ENCODE measurements around the gene SEMA7A. TPM values are rescaled to one million over a fixed set of nuclear protein-coding genes. Genes with fewer than 3 reads are reported as not detected.
"Not testable (repeated sequence)": the region's sequence is repeated elsewhere in the genome, so short reads cannot be mapped to it uniquely, and the experiment has no call there.

The SEMA7A gene
- total RNA-seq, 1 donor from 2014 or later: 102 TPM

DNA sequence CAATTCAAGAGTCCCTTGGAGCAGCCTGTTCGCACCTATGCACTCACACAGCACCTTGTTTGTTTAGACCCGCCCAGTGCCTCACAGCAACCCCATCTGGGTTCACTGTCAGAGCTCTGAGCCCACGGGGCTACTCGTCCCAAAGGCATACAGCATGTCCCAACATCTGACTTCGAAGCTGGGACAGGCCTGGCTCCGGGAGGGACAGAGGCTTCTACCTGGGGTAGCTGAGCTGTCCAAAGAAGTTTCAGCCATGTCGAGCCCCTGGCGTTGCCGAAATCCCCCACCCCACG, 37.7 kb downstream of the SEMA7A start:
- no peaks in the 10 kb centered on the region for H3K27me3 Mint-ChIP-seq (ENCODE audit: insufficient read depth)
- H3K36me3 Mint-ChIP-seq (ENCODE audit: low read depth): peaks cover 11% of the 10 kb centered on the region
- DNase-seq (ENCODE audit: low spot score): no peak
- intact Hi-C loops (cut with micrococcal nuclease): loop anchor here (1.0 kb wide), 1 partner anchor 11 kb away; no protein-coding TSS in a partner anchor
- no peak overlapping the region for H3K4me3 Mint-ChIP-seq
- peak overlapping the region; percentile 99 for H3K27ac Mint-ChIP-seq
- H3K9me3 Mint-ChIP-seq: no peaks in the 10 kb centered on the region
- H3K4me1 Mint-ChIP-seq (ENCODE audit: low read depth): peaks cover 98% of the 10 kb centered on the region

DNA sequence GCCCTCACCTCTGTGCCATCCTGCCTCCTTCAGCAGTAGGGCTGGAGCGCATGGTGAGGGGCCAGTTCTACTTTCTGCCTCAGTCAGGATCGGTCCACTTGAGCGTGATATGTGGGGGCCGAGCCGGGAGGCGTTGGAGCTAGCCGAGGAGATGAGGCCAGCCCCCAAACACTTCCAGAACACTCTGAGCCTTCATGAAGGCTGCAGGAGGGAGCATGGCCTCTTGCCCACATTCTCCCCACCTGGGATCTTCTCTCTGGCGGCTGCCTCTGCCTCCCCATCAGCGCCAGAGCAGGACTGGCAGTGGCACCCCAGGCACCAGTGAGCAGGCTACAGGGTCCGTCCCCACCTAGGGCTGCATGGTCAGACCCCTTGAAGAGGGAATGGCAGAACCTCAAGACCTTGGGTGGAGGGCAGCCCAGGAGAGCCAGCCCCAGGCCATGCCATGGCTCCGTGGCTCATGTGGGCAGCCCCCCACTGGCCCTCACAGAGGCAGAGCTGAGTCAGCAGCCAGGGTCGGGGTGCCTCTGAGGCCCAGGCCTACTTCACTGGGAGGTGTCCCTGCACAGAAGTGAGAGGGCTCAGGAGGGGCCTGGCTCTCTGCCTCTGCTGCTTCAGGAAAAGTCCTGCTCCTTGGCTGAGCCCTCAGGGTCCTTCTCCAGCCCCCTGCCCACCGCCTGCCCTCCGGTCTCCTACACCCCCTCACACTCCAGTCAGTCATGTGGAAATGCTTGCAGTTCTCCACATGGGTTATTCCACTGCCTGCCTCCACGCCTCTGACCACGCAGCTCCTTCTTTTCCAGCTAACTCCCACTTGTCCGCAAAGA, 38.2 kb downstream of the SEMA7A start:
- H3K36me3 Mint-ChIP-seq (ENCODE audit: low read depth): peaks cover 12% of the 10 kb centered on the region
- H3K27me3 Mint-ChIP-seq (ENCODE audit: insufficient read depth): no peaks in the 10 kb centered on the region
- no peak for DNase-seq (ENCODE audit: low spot score)
- H3K9me3 Mint-ChIP-seq: no peaks in the 10 kb centered on the region
- intact Hi-C loops (cut with micrococcal nuclease): loop anchor here (1.0 kb wide), 1 partner anchor 10 kb away; no protein-coding TSS in a partner anchor
- H3K4me1 Mint-ChIP-seq (ENCODE audit: low read depth): peaks cover 98% of the 10 kb centered on the region
- H3K4me3 Mint-ChIP-seq: no peak overlapping the region
- H3K27ac Mint-ChIP-seq: peak overlapping the region; percentile 99

GRCh38 chr15:74394090-74394846, 39.5 kb downstream of the SEMA7A start:
- H3K4me1 Mint-ChIP-seq (ENCODE audit: low read depth): peaks cover 94% of the 10 kb centered on the region
- H3K27ac Mint-ChIP-seq: peak overlapping the region; percentile 92
- no peak overlapping the region for H3K4me3 Mint-ChIP-seq
- H3K36me3 Mint-ChIP-seq (ENCODE audit: low read depth): peaks cover 13% of the 10 kb centered on the region
- intact Hi-C loops (cut with micrococcal nuclease): no loop called here
- no peaks in the 10 kb centered on the region for H3K9me3 Mint-ChIP-seq
- H3K27me3 Mint-ChIP-seq (ENCODE audit: insufficient read depth): no peaks in the 10 kb centered on the region
- no peak for DNase-seq (ENCODE audit: low spot score)

- Mint-ChIP-seq H3K27ac (peak overlapping the region; percentile 92), H3K4me3 (no peak overlapping the region), H3K9me3 (no peaks in the 10 kb centered on the region), H3K27me3 (ENCODE audit: insufficient read depth) (no peaks in the 10 kb centered on the region), H3K36me3 (ENCODE audit: low read depth) (peaks cover 13% of the 10 kb centered on the region), H3K4me1 (ENCODE audit: low read depth) (peaks cover 92% of the 10 kb centered on the region)
- no peak for DNase-seq (ENCODE audit: low spot score)
- intact Hi-C loops (cut with micrococcal nuclease): no loop called here
Observed at GRCh38 chr15:74393423-74393822, 40.3 kb downstream of the SEMA7A start.

DNA sequence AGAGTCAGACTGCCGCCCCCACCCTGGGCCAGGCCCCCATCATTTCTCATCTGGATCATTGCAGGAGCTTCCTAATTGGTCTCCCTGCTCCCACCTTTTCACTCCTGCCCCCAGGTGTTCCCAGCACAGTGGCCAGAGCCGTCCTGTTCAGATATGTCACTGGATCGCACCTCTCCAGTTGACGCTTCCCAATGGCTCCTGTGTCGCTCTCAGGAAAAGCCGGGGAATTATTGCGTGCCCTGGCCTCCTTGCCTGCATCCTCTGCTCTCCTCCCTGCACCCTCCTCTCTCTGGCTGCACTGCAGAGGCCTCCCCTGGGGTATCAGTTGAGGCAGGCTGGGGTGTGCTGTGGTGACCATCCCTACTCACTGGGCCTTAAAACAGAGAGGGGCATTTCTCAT, 40.9 kb downstream of the SEMA7A start:
- intact Hi-C loops (cut with micrococcal nuclease): no loop called here
- Mint-ChIP-seq H3K27me3 (ENCODE audit: insufficient read depth) (no peaks in the 10 kb centered on the region), H3K4me1 (ENCODE audit: low read depth) (peaks cover 87% of the 10 kb centered on the region), H3K36me3 (ENCODE audit: low read depth) (peaks cover 11% of the 10 kb centered on the region), H3K4me3 (no peak overlapping the region), H3K27ac (peak overlapping the region; percentile 92), H3K9me3 (no peaks in the 10 kb centered on the region)
- DNase-seq (ENCODE audit: low spot score): no peak

DNA sequence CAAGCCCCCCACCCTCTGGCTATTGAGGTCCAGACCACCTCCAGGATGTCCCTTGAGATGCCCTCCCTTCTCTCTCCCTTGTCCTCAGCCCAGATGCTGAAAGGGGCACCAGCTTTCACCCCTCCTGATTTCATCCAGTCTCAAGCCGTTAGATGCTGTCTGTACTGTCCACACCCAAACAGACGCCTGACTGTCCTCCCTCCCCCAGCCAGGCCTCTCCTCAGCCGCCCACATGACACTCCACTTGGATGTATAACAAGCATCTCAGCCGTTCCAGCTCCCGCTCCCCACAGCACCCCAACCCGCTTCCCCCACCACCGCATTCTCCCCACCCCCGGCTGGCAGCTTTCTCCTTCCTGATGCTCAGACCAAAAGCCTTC, 41.3 kb downstream of the SEMA7A start:
- H3K9me3 Mint-ChIP-seq: no peaks in the 10 kb centered on the region
- H3K4me1 Mint-ChIP-seq (ENCODE audit: low read depth): peaks cover 82% of the 10 kb centered on the region
- peak overlapping the region; percentile 37 for H3K4me3 Mint-ChIP-seq
- no peak for DNase-seq (ENCODE audit: low spot score)
- no peaks in the 10 kb centered on the region for H3K27me3 Mint-ChIP-seq (ENCODE audit: insufficient read depth)
- H3K36me3 Mint-ChIP-seq (ENCODE audit: low read depth): peaks cover 11% of the 10 kb centered on the region
- intact Hi-C loops (cut with micrococcal nuclease): no loop called here
- H3K27ac Mint-ChIP-seq: peak overlapping the region; percentile 92

DNA sequence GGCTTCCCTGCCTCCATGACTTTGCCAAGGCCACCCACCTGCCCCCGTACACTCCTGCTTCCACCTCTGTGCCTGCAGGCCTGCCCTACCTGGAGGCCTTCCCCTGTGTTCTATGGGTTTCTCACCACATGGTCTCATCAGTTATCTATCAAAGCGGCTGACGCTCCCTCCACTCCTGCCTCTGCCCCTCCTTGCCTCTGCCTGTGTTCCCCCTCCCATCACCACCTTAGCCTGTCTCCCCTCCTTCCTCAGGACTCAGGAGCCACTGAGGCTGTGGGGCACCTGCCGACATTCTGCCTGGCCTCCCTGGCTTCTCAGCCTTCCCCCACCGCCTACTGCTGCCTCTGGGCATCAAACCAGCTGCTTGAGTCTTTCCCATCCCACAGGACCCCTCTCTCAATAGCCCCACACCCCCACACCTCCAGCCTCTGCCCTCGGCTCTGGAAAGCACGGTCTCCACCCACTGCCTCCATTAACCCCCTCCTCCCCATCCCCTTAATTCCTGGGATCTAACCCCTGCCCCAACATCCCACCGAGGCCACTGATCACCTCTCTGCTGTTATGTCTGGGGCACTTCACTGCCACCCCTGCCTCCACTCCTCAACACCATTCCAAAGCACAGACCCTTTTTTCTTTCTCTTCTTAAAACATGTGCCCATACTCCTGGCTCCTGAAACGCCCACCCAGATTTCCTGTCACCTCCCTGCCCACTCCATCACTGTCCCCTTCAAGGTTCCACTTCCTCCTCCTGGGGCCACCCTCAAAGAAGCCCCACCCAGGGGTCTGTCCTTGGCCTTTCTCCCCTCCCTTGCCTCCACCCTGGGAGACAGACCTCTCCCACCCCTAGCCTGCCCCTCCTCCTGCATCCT, 41.9 kb downstream of the SEMA7A start:
- Mint-ChIP-seq H3K4me1 (ENCODE audit: low read depth) (peaks cover 76% of the 10 kb centered on the region), H3K27ac (peak overlapping the region; percentile 92), H3K9me3 (no peaks in the 10 kb centered on the region), H3K27me3 (ENCODE audit: insufficient read depth) (no peaks in the 10 kb centered on the region), H3K4me3 (peak overlapping the region; percentile 64), H3K36me3 (ENCODE audit: low read depth) (peaks cover 11% of the 10 kb centered on the region)
- intact Hi-C loops (cut with micrococcal nuclease): no loop called here
- DNase-seq (ENCODE audit: low spot score): no peak

GRCh38 chr15:74390647-74391288, 43.0 kb downstream of the SEMA7A start:
- Mint-ChIP-seq H3K36me3 (ENCODE audit: low read depth) (peaks cover 9% of the 10 kb centered on the region), H3K27ac (peak overlapping the region; percentile 79), H3K27me3 (ENCODE audit: insufficient read depth) (no peaks in the 10 kb centered on the region), H3K4me1 (ENCODE audit: low read depth) (peaks cover 70% of the 10 kb centered on the region), H3K9me3 (no peaks in the 10 kb centered on the region), H3K4me3 (peak overlapping the region; percentile 46)
- intact Hi-C loops (cut with micrococcal nuclease): no loop called here
- no peak for DNase-seq (ENCODE audit: low spot score)

GRCh38 chr15:74390049-74390646, 43.6 kb downstream of the SEMA7A start:
- H3K9me3 Mint-ChIP-seq; DNase-seq (ENCODE audit: low spot score); intact Hi-C loops (cut with micrococcal nuclease); H3K27me3 Mint-ChIP-seq (ENCODE audit: insufficient read depth); H3K36me3 Mint-ChIP-seq (ENCODE audit: low read depth): not testable (repeated sequence)
- peak overlapping the region; percentile 79 for H3K27ac Mint-ChIP-seq
- H3K4me3 Mint-ChIP-seq: peak overlapping the region; percentile 46
- peaks cover 68% of the 10 kb centered on the region for H3K4me1 Mint-ChIP-seq (ENCODE audit: low read depth)

DNA sequence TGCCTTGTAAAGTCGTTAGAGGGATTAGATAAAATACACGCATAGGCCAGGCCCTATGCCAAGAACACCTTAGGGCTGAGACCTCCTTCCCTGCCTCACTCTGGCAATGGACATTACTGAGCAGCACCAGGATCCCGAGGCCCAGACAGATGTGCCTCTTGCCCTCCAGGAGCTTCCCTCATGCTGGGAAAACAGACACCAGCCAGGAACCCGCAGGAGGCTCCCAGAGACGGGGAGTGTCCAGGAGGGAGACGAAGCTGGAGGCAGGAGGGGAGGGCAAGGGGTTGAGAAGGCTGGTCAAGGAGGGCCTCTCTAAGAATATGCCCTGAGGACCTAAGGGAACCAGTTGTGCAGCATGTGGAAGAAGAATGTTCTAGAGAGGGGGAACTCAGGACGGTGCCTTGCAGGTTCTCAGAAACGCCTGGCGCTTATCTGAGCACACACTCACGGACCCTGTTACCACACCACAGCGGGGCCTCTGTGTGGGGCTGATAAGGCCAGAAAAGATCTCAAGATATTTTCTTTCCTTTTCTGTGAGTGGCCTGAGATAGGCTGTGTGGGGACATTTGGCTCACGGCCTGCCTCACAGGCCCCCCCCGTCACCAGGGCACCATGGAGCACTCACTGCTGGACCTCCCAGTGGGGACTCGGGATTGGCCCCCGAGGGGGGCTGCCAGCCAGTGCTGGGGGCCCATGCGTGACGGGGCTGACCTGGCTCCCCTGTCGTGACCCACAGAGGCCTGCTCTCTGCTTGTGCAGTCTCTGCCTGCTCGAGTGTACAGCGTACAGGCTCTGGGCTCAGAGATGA, 44.3 kb downstream of the SEMA7A start:
- DNase-seq (ENCODE audit: low spot score): no peak
- intact Hi-C loops (cut with micrococcal nuclease): no loop called here
- Mint-ChIP-seq H3K27ac (peak overlapping the region; percentile 55), H3K36me3 (ENCODE audit: low read depth) (peaks cover 7% of the 10 kb centered on the region), H3K9me3 (no peaks in the 10 kb centered on the region), H3K27me3 (ENCODE audit: insufficient read depth) (no peaks in the 10 kb centered on the region), H3K4me3 (no peak overlapping the region), H3K4me1 (ENCODE audit: low read depth) (peaks cover 68% of the 10 kb centered on the region)

DNA sequence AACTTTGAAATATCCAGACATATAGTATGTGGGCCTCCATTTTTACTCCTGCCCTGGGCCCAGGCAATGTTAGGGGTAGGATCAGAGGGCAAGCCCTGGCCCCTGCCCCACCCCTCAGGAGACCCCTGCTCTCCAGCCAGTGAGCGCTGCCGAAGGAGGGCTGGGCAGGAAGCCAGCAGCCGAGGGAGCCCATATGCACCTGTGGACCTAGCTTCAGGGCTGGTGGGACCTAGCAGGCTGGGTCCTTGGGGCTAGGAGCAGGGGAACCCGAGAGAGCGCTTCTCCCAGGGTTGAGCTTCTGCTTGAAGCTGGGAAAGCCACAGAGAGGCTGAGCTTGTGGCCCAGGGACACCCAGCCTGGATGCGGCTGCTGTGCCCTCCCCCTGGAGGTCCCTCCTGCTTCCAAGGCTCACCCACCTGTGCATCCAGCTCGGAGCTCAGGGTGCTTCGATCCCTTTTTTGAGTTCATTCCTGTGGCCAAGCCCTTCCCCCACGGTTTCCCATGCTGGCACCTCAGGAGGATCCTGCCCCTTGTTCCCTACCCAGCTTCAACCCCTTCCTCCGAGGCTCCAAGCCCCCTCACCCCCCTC, 45.3 kb downstream of the SEMA7A start:
- H3K27me3 Mint-ChIP-seq (ENCODE audit: insufficient read depth): no peaks in the 10 kb centered on the region
- peak overlapping the region; percentile 40 for H3K27ac Mint-ChIP-seq
- no peaks in the 10 kb centered on the region for H3K9me3 Mint-ChIP-seq
- intact Hi-C loops (cut with micrococcal nuclease): no loop called here
- H3K36me3 Mint-ChIP-seq (ENCODE audit: low read depth): peaks cover 5% of the 10 kb centered on the region
- H3K4me1 Mint-ChIP-seq (ENCODE audit: low read depth): peaks cover 68% of the 10 kb centered on the region
- no peak for DNase-seq (ENCODE audit: low spot score)
- no peak overlapping the region for H3K4me3 Mint-ChIP-seq
